ENCODE results near the gene KAZN.
"Not testable (repeated sequence)": the region's sequence is repeated elsewhere in the genome, so short reads cannot be mapped to it uniquely, and the experiment has no call there.

Gene KAZN

DNA sequence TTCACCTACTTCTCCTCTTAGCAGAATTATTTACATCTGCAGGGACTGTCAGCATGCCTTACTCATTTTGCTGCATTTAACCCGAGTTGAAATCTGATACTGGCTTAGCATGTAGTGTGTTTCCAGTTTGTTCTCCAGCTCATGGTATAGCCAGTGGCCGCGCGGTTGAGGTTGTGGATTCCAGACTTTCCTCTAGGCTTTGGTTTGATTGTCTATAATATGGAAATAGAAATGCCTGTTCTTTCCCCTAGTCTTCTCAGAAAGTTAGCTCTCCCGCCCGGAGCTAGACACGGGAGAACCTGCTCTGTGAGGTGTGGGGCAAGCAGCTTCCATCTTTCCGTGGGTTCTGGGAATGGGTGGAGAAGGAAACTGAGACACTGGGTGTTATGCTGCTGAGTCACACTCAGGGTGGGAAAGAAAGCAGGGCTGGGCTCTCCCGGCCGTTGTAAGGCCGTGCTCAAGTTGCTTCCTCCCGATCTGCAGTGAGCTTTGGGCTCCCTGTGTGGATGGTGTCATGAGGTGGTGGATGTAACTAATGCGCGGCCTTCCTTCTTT, 348.3 kb downstream of the KAZN start:
- no peak for DNase-seq

DNA sequence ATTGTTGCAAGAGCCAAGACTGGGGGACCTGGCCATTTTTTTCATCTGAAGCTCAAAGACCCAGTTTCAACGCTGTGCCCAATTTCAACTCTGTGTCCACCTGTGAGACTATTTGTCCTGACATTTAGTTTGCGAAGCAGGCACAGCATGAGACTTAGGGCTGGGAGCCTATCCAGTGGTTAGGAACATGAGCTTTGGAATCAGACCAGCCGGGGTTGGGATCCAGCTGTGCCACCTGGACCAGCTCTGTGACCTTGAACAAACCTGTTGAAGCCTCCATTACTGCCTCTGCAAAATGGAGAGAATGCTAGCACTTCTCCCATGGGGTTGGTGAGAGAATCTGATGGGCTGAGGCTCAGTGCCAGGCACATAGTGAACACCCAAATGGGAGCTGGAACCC, 348.9 kb downstream of the KAZN start:
- DNase-seq, result no peak

GRCh38 chr1:14948112-14948652, 349.7 kb downstream of the KAZN start:
- DNase-seq, result no peak

DNA sequence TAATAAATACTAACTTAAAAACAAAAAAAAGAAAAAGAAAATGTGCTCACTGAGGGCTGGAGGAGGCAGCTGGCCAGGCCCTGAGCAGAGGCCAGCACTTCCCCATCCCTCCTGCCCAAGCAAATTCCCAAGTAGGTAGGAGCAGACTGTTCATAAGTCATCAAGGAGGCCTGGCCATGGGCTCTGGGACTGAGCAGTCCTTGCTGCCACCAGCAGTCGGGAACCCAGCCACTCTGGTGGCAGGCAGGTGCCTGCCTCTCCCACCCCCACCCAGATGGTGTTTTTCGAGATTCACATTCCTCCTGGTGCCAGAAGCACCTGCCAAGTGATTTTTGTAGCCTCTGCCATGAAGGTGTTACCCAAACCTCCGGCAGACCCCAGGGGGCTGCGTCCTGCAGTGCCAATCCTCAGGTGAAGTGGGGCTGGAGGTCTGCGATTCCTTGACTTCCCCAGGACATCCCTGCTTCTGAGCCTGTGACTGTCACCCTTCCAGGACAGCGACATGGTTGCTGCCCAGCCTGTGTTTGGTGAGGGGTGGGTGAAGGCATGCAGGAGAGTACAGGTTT, 350.9 kb downstream of the KAZN start:
- DNase-seq, result no peak

- DNase-seq, result no peak
Measured at GRCh38 chr1:14949836-14950713, 351.6 kb downstream of the KAZN start.

DNA sequence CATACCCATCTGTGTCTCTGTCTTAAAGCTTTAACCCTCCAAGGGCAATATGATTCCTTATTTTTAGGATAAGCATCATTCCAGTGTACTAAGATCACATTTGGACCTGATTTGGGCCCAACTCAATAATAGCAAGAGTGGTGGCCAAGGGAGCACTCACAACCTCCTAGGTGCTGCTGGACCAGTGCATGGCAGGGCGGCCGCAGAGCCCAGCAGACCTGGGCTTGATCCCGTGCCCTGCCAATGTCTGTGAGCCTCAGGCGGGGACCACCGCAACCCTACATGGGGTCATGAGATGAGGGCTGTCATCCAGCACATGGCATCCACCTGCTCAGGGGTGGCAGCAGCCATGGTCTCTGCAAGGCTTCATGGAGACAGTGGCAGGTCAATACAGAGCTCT, 353.3 kb downstream of the KAZN start:
- DNase-seq, result no peak

GRCh38 chr1:14952626-14953314, 354.3 kb downstream of the KAZN start:
- no peak for DNase-seq

DNA sequence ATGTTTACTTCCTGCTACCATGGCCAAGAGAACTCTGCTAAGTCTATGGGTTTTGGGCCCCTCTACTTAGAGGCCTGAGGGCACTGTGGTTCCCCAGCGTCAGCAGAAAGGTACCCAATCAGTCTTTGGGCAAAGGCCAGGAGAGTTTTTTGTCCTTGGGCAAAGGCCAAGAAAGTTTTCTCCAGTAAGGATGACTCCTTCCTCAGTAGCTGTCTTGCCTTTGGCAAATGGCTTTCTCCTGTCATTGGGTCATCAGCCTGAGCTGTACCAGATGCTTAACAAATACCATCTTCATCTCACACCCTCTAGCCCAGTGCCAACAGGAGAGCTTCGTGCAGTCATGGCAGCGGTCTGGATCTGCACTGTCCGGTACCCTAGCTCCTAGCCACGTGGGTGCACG, 355.7 kb downstream of the KAZN start:
- no peak for DNase-seq

- no peak for DNase-seq
Measured at GRCh38 chr1:14954930-14955329, 356.4 kb downstream of the KAZN start.

- no peak for DNase-seq
Measured at GRCh38 chr1:14955402-14955801, 356.9 kb downstream of the KAZN start.

- no peak for DNase-seq
Measured at GRCh38 chr1:14955976-14956375, 357.5 kb downstream of the KAZN start.

DNA sequence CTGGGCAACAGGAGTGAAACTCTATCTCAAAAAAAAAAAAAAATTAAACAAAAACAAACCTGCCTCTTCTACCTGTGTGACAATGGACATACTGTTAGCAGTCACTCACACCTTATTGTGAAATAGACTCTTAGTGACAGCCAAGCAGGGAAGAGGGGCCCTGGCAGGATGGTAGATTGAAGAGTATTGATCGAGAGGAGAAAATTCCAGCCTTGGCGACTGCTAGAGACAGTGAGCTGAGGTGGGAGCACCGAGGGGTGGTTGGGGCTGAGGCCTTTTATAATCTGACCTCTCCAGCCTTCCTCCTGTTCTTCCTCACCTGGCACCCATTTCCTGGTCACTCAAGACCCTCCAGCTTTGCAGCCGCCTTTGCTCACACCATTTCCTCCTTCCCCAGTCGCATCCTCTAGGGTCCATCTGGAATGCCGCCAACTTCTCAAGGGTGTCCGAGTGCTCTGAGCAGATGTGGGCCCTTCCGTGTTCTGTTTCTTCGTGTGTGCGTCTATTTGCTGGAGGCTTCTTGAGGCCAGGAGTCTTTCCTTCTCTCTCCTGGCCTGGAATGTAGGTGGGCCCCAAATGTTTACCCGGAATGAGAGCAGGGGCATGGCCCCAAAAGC, 358.2 kb downstream of the KAZN start:
- no peak for DNase-seq

- DNase-seq, result no peak
Measured at GRCh38 chr1:14957375-14958098, 359.1 kb downstream of the KAZN start.

DNA sequence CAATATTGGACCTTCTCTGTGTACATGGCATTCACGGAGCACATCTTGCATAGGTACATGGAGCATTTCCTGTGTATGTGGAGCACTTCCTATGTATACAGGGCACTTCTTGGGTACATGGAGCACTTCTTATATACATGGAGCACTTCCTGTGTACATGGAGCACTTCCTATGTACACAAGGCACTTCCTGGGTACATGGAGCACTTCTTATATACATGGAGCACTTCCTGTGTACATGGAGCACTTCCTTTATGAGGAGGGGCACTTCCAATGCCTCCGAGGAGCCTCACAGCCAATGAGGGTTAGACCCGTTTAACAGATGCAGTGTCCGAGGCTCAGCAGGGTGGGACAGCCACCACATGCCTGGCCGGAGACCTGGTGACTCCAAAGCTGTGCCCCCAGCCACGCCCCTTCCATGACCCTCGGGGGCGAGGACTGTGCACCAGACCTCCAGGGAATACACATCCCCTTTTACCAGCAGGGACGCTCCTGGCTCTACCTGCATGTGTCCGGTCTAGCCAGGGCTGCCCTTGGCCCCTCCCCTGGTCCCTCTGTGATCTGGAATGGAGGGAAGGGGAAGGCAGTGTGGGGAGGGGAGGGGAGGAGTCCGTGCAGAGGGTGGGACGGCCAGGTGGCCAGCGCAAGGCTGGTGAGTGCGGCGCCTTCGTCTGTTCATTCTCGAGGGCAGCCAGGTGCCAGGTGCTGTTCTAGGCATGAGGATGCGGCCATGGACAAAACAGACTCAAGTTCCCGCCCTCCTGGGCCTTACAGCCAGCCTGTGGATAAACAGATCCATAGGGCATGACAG, 360.0 kb downstream of the KAZN start:
- DNase-seq, result no peak

- no peak for DNase-seq
Measured at GRCh38 chr1:14959059-14959694, 360.7 kb downstream of the KAZN start.

- no peak for DNase-seq
Measured at GRCh38 chr1:14961661-14962267, 363.3 kb downstream of the KAZN start.

- DNase-seq, result no peak
Measured at GRCh38 chr1:14962407-14962806, 363.9 kb downstream of the KAZN start.

DNA sequence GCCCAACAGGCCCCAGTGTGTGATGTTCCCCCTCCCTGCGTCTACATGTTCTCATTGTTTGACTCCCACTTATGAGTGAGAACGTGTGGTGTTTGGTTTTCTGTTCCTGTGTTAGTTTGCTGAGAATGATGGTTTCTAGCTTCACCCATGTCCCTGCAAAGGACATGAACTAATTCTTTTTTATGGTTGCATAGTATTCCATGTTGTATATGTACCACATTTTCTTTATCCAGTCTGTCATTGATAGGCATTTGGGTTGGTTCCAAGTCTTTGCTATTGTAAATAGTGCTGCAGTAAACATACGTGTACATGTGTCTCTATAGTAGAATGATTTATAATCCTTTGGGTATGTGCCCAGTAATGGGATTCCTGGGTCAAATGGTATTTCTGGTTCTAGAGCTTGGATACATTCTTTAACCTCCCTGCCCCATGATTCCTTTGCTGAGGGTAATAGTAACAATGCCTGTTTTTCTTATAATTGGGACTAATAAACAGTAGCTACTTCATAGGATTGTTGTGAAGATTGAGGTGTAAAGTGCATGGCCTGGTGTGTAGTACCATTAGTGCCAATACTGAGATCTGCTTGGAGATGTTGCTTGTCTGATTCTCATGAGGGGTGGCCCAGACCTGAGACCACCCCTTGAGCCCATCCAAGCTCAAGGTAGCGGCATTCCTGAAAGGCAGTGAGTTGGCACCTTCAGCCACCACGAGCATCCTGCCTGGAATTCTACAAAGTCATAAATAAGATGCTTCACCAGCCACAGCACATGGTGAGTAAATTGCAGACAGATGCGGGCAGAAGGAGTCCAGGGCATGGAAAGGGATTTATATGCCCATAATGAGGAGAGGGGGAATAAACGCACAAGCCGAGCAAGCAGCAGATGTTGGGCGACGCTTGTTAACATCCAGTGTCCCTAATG, 365.6 kb downstream of the KAZN start:
- DNase-seq, result not testable (repeated sequence)

- DNase-seq, result no peak
Measured at GRCh38 chr1:14964711-14965055, 366.2 kb downstream of the KAZN start.
